ENCODE measurements around the gene CEACAM18.

GRCh38 chr19:51514866-51515481 lies 36.6 kb downstream of the CEACAM18 start:
- TF ChIP-seq SUZ12 (IDR thresholded peaks at IDR 0.05; ENCODE audit: low read length) (no peak), CHD1 (IDR thresholded peaks at IDR 0.05; ENCODE audit: low read depth, low read length) (no peak), RBBP5 (IDR thresholded peaks at IDR 0.05; ENCODE audit: borderline replicate concordance, low read depth, low read length) (no peak), CTCF (IDR thresholded peaks at IDR 0.05; ENCODE audit: control extremely low read depth in 1 of 3, insufficient read depth in 1 of 3, low read depth in 1 of 3, low read length in 3 of 3) (peak; percentile 21 to 74 (median 53); a peak in 3 of 4 replicates), TAF1 (IDR thresholded peaks at IDR 0.05; ENCODE audit: low read depth, low read length) (no peak)

All from H1 (cell line).